Spinal cord (tissue), 10 donors: Measurements from ENCODE around the gene SMIM15. TPM values are rescaled to one million over a fixed set of nuclear protein-coding genes. Genes with fewer than 3 reads are reported as not detected.
"Not testable (repeated sequence)": the region's sequence is repeated elsewhere in the genome, so short reads cannot be mapped to it uniquely, and the experiment has no call there.

Experiments used
- DNase-seq, 6 donors: peaks; one replicate each; pipeline versions ENCODE4 v3.0.0 to v3.0.0-alpha.2; 2013 to 2015; ENCODE audit warnings: low spot score in 6 of 6, low read depth in 4 of 6
- H3K27ac ChIP-seq: one replicate; pipeline ENCODE4 v1.5.1; 2013; ENCODE audit warnings: low read depth, low read length, control low read depth
- H3K27me3 ChIP-seq: one replicate; pipeline ENCODE4 v1.6.1; 2013; ENCODE audit warnings: low read length; ENCODE audit not compliant: control insufficient read depth, insufficient read depth
- H3K36me3 ChIP-seq: one replicate; pipeline ENCODE4 v1.6.1; 2013; ENCODE audit warnings: low read length; ENCODE audit not compliant: control insufficient read depth, insufficient read depth
- H3K4me1 ChIP-seq: one replicate; pipeline ENCODE4 v1.6.1; 2013; ENCODE audit warnings: low read length; ENCODE audit not compliant: control insufficient read depth, insufficient read depth
- H3K4me3 ChIP-seq: one replicate; pipeline ENCODE4 v1.5.1; 2013; ENCODE audit warnings: low read depth, low read length, control low read depth
- H3K9me3 ChIP-seq: one replicate; pipeline ENCODE4 v1.6.1; 2013; ENCODE audit warnings: low read length; ENCODE audit not compliant: control insufficient read depth, insufficient read depth
- WGBS: methylation state at CpG from one replicate; pipeline ENCODE4 v1.1.5; 2013; ENCODE audit warnings: missing lambda C conversion rate; ENCODE audit not compliant: insufficient coverage; 5-methylcytosine and 5-hydroxymethylcytosine counted together
- long read RNA-seq, 4 donors: transcript quantifications; one replicate each; lab custom pipeline, GENCODE V29; 2026
- polyA plus RNA-seq, 2 donors: library from polyadenylated mRNA; unstranded; fragments of 120-200 nt; gene quantifications; one replicate each; pipeline ENCODE4 v1.2.1, GENCODE V29; 2013; ENCODE audit not compliant: insufficient read length in 2 of 2
- total RNA-seq, 2 donors: library from RNA; depleted of rRNA in 1 of 2; stranded (reverse); fragments of 120-200 nt in 1 of 2; fragments of >200 nt in 1 of 2; gene quantifications; one replicate each; pipeline versions ENCODE4 v1.2.3 to v1.2.4, GENCODE V29; 2013 to 2014
- donor health status: healthy.

Gene SMIM15
- total RNA-seq, result 10 to 100 TPM; 30.6 to 40.1 TPM
- polyA plus RNA-seq, result 10 to 100 TPM; 45.9 to 58.6 TPM
- long read RNA-seq, donor 1, transcript SMIM15-201 (3 exons, 2,889 nt), result major isoform, 28 of 28 reads
- long read RNA-seq, donor 1, partial matches to known transcripts, result 0 of 28 reads
- long read RNA-seq, donor 1, other reads (novel, unspliced or antisense), result 0 of 28 reads
- long read RNA-seq, donor 2, transcript SMIM15-201 (3 exons, 2,889 nt), result major isoform, 8 of 8 reads
- long read RNA-seq, donor 2, partial matches to known transcripts, result 0 of 8 reads
- long read RNA-seq, donor 2, other reads (novel, unspliced or antisense), result 0 of 8 reads
- long read RNA-seq, donor 3, transcript SMIM15-201 (3 exons, 2,889 nt), result major isoform, 12 of 12 reads
- long read RNA-seq, donor 3, partial matches to known transcripts, result 0 of 12 reads
- long read RNA-seq, donor 3, other reads (novel, unspliced or antisense), result 0 of 12 reads
- long read RNA-seq, donor 4, transcript SMIM15-201 (3 exons, 2,889 nt), result major isoform, 37 of 38 reads
- long read RNA-seq, donor 4, partial matches to known transcripts, result 0 of 38 reads
- long read RNA-seq, donor 4, other reads (novel, unspliced or antisense), result 0 of 38 reads

DNA sequence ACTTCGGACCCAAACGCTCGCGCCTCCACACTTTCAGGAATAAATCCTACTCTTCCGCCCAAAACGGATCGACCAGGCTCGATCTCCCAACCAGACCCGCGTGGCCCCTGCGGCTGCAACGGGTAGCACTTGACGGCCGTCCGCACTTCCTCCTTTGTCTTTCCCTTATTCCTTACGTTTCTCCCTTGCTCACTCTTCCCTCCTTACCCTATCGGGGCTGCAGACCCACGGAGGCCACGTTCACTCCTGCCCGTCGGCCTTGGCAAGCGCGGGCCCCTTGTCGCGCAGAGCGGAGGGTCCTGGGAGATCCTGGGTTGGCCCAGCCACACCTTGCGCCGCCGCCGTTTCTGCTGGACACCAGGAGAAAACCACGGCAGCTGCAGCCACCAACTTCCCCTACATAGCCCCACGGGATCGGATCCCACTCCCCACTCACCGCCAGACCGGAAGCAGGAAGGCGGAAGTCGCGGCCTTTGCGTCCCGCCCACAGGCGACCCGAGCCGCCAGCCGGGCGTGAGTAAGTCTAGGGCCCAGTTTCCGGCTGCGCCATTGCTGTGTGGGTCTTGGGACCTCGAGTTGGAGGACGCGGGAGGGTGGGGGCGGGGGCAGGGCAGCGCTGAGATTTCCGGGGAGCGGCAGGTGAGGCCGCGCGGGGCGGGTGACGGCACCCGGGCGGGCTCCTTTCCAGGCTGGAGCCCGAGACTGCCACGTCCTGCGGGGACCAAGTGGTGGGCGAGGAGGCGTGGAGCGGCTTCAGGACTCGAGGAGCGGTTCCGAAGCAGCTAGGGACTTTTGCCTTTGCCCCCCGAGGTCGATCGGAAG, at the start of gene SMIM15:
Gene SMIM15, minus strand, starts transcription at position 459 of the 822 bp plus-strand sequence. CDS start 2,297 bp downstream, outside the sequence.
- no peaks in the 10 kb centered on the region for H3K27me3 ChIP-seq
- under 1% methylated on average over 58 of the region's 73 CpGs for WGBS
- peaks cover 5% of the 10 kb centered on the region for H3K4me1 ChIP-seq
- DNase-seq, result peak; percentile 76 to 97 (median 82)
- peak within 1 kb of the TSS; percentile 93 for H3K27ac ChIP-seq
- H3K4me3 ChIP-seq, result peak within 1 kb of the TSS; percentile 98
- H3K9me3 ChIP-seq, result no peaks in the 10 kb centered on the region
- no peaks in the 10 kb centered on the region for H3K36me3 ChIP-seq

DNA sequence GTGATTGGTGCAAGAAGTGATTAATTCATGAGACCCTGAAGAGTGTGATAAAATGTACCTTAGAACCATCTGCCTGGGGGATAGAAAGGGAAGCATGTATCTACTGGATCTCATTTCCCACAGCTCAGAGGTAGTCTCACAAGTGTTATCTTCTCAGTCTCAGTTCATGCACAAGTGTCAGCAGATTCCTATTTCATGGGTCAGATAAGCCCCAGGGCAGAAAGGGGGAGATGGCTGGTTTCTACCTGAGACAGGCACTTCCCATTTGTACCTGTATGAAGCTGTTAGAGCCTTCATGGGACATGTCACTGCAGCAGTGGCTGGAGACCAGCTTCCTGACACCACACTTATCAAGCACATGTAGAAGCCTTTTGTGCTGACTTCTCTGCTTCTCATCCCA, 45.6 kb upstream of the SMIM15 start:
- H3K9me3 ChIP-seq, result peaks cover 3% of the 10 kb centered on the region
- H3K4me3 ChIP-seq, result no peak overlapping the region
- H3K4me1 ChIP-seq, result no peaks in the 10 kb centered on the region
- no peaks in the 10 kb centered on the region for H3K27me3 ChIP-seq
- no peaks in the 10 kb centered on the region for H3K36me3 ChIP-seq
- H3K27ac ChIP-seq, result no peak overlapping the region
- DNase-seq, result no peak

- H3K4me1 ChIP-seq, result no peaks in the 10 kb centered on the region
- DNase-seq, result no peak
Measured at GRCh38 chr5:61205013-61205412, 42.7 kb upstream of the SMIM15 start.

GRCh38 chr5:61202213-61202612, 39.9 kb upstream of the SMIM15 start:
- no peak overlapping the region for H3K27ac ChIP-seq
- H3K27me3 ChIP-seq, result no peaks in the 10 kb centered on the region
- H3K9me3 ChIP-seq, result peaks cover 2% of the 10 kb centered on the region
- H3K4me1 ChIP-seq, result no peaks in the 10 kb centered on the region
- no peak overlapping the region for H3K4me3 ChIP-seq
- no peaks in the 10 kb centered on the region for H3K36me3 ChIP-seq
- no peak for DNase-seq
- no CpG with 5 or more reads among the region's 2 CpGs for WGBS

More at GRCh38 chr5:61205013-61205412, 42.7 kb upstream of the SMIM15 start:
- Histone ChIP-seq H3K27ac (no peak overlapping the region), H3K27me3 (no peaks in the 10 kb centered on the region), H3K9me3 (peaks cover 3% of the 10 kb centered on the region), H3K4me3 (no peak overlapping the region), H3K36me3 (no peaks in the 10 kb centered on the region)
- WGBS, result 85% methylated on average over 3 of the region's 5 CpGs

DNA sequence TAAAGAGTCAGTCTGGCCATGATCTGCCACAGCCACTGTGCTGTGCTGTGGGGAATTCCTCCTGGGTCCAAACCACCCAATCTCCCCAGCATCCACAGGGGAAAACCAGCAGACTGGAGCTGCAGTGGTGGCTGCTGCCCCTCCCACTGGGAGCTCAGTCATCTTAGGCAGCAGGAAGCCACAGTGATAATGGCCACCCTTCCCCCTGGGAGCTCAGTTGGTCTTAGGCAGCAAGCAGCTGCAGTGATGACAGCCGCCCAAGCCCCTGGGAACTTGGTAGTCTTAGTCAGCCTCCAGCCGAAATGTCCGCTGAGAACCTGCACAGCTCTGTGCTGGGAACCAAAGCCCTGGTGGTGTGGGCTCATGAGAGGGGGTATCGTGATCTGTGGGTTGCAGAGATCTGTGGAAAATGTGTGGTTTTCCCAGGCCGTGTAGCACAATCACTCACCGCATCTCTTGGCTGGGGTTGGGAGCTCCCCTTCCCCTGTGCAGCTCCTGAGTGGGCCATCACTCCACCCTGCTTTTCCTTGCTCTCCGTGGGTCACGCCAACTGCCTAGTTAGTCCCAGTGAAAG, 38.4 kb upstream of the SMIM15 start:
- no peak for DNase-seq
- Histone ChIP-seq H3K4me1 (no peaks in the 10 kb centered on the region), H3K9me3 (peaks cover 2% of the 10 kb centered on the region), H3K27me3 (no peaks in the 10 kb centered on the region), H3K27ac (no peak overlapping the region), H3K4me3 (no peak overlapping the region), H3K36me3 (no peaks in the 10 kb centered on the region)
- WGBS, result 94% methylated on average over 7 of the region's 8 CpGs

GRCh38 chr5:61198606-61199005, 36.3 kb upstream of the SMIM15 start:
- Histone ChIP-seq H3K27ac (no peak overlapping the region), H3K4me3 (no peak overlapping the region), H3K27me3 (no peaks in the 10 kb centered on the region), H3K36me3 (no peaks in the 10 kb centered on the region), H3K9me3 (no peaks in the 10 kb centered on the region), H3K4me1 (no peaks in the 10 kb centered on the region)
- DNase-seq, result no peak
- no CpG with 5 or more reads among the region's 2 CpGs for WGBS

GRCh38 chr5:61187826-61188225, 25.6 kb upstream of the SMIM15 start:
- H3K27me3 ChIP-seq, H3K4me1 ChIP-seq, H3K4me3 ChIP-seq, DNase-seq, H3K36me3 ChIP-seq, H3K27ac ChIP-seq, H3K9me3 ChIP-seq: not testable (repeated sequence)
- 76% methylated on average over 2 of the region's 2 CpGs for WGBS

DNA sequence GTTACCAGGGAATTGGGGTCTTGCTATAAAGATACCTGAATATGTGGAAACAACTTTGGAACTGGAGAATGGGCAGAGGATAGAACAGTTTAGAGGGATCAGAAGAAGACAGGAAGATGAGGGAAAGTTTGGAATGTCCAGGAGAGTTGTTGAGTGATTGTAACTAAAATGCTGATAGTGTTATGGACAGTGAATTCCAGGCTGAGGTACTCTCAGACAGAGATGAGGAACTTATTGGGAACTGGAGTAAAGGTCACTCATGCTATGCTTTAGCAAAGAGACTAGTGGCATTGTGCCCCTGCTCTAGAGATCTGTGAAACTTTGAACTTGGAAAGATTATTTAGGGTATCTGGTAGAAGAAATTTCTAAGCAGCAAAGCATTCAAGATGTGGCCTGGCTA, 25.1 kb upstream of the SMIM15 start:
- H3K36me3 ChIP-seq, H3K4me1 ChIP-seq, H3K4me3 ChIP-seq, H3K9me3 ChIP-seq, DNase-seq, H3K27ac ChIP-seq, H3K27me3 ChIP-seq: not testable (repeated sequence)

DNA sequence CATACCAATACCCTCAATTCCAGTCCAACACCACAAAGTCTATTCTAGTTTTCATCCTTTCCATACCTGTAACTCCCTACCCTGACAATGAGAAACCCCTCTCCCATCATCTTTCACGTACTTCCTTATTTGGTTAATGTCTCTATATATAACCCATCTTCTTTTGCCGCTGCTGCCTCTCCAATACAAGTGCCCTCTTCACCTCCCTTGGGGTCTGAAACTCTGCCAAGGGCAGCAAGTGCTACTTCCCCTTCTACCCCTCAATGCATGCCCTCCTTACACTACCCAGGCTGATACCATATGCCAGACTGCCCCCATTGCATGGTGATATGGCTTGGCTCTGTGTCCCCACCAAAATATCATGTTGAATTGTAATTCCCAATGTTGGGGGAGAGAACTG, 24.4 kb upstream of the SMIM15 start:
- H3K27ac ChIP-seq, result no peak overlapping the region
- 92% methylated on average over 2 of the region's 2 CpGs for WGBS

More for the DNA sequence above, 24.4 kb upstream of the SMIM15 start:
- Histone ChIP-seq H3K4me1 (no peaks in the 10 kb centered on the region), H3K36me3 (no peaks in the 10 kb centered on the region), H3K27me3 (no peaks in the 10 kb centered on the region), H3K9me3 (no peaks in the 10 kb centered on the region), H3K4me3 (no peak overlapping the region)
- DNase-seq, result no peak
